Common myeloid progenitor, CD34-positive (primary cell): ENCODE results near the gene KIAA0319L.

Source experiments
- CTCF ChIA-PET: fragments of 350-600 bp; sonication (Branson Sonifier 250); formaldehyde crosslinking; loops from one replicate; lab custom pipeline; 2021; ENCODE audit warnings: antibody characterized with exemption; lab: Charles Lee
- POLR2A ChIA-PET: fragments of 350-600 bp; sonication (Branson Sonifier 250); formaldehyde crosslinking; loops from one replicate; lab custom pipeline; 2021; ENCODE audit warnings: antibody characterized with exemption; lab: Charles Lee
- DNase-seq, 3 donors: peaks; one replicate each; pipeline versions ENCODE4 v3.0.0 to v3.0.0-alpha.2; 2013
- H3K27ac ChIP-seq, 2 experiments: 1 replicate in 1 of 2; 2 replicates in 1 of 2; pipeline ENCODE4 v1.7.0; 2013; ENCODE audit warnings: inconsistent platforms in 2 of 2, low read length in 2 of 2, mild to moderate bottlenecking in 2 of 2, low read depth in 1 of 2, moderate library complexity in 1 of 2; ENCODE audit not compliant: severe bottlenecking in 2 of 2, insufficient read depth in 1 of 2, poor library complexity in 1 of 2
- H3K27me3 ChIP-seq, 5 experiments: replicated peaks in 2 of 5; 1 replicate in 3 of 5; 2 replicates in 2 of 5; pipeline versions ENCODE4 v1.6.1 to v1.7.0; 2013; ENCODE audit warnings: low read length in 4 of 5, mild to moderate bottlenecking in 2 of 5, moderate library complexity in 2 of 5, inconsistent platforms in 1 of 5; ENCODE audit not compliant: insufficient read depth in 5 of 5, control insufficient read depth in 4 of 5
- H3K36me3 ChIP-seq, 4 experiments: 1 replicate in 2 of 4; 2 replicates in 2 of 4; pipeline versions ENCODE4 v1.6.1 to v1.7.0; 2013; ENCODE audit warnings: low read length in 3 of 4, control low read depth in 1 of 4, mild to moderate bottlenecking in 1 of 4; ENCODE audit not compliant: control insufficient read depth in 4 of 4, insufficient read depth in 4 of 4
- H3K4me1 ChIP-seq, 4 experiments: 1 replicate in 3 of 4; 2 replicates in 1 of 4; pipeline versions ENCODE4 v1.6.1 to v1.7.1; 2013; ENCODE audit warnings: low read length in 3 of 4, mild to moderate bottlenecking in 3 of 4, control low read depth in 1 of 4, inconsistent platforms in 1 of 4, moderate library complexity in 1 of 4; ENCODE audit not compliant: control insufficient read depth in 4 of 4, insufficient read depth in 4 of 4; ENCODE audit errors: control extremely low read depth in 1 of 4
- H3K4me3 ChIP-seq, 7 experiments: 1 replicate in 4 of 7; 2 replicates in 3 of 7; pipeline versions ENCODE4 v1.5.1 to v1.7.0; 2013; ENCODE audit warnings: mild to moderate bottlenecking in 7 of 7, low read length in 6 of 7, moderate library complexity in 6 of 7, inconsistent platforms in 2 of 7, low read depth in 2 of 7, control low read depth in 1 of 7; ENCODE audit not compliant: insufficient read depth in 4 of 7, control insufficient read depth in 1 of 7; ENCODE audit errors: extremely low read depth in 1 of 7
- H3K9me3 ChIP-seq, 5 experiments: 1 replicate in 4 of 5; 2 replicates in 1 of 5; pipeline versions ENCODE4 v1.6.1 to v1.7.1; 2013; ENCODE audit warnings: low read length in 4 of 5, mild to moderate bottlenecking in 2 of 5, inconsistent platforms in 1 of 5, low read depth in 1 of 5, moderate library complexity in 1 of 5; ENCODE audit not compliant: control insufficient read depth in 4 of 5, insufficient read depth in 2 of 5; ENCODE audit errors: control extremely low read depth in 1 of 5
- WGBS: methylation state at CpG from one replicate; pipeline ENCODE4 v1.1.5; 2013; ENCODE audit not compliant: insufficient coverage; 5-methylcytosine and 5-hydroxymethylcytosine counted together

KIAA0319L gene

GRCh38 chr1:35572296-35572695 lies 15.1 kb upstream of the KIAA0319L start:
- no peak for DNase-seq
- peaks cover 0 to 16% (median 2%) of the 10 kb centered on the region in 4 experiments for H3K36me3 ChIP-seq
- no peak overlapping the region for H3K27ac ChIP-seq
- WGBS = 100% methylated on average over 2 of the region's 2 CpGs
- H3K4me3 ChIP-seq = no peak overlapping the region
- ChIA-PET POLR2A (no interaction called here), CTCF (interaction anchor here (0.8 to 5.6 kb wide), 10 partner anchors 10 to 165 kb away, joined by 3 to 43 read pairs (median 4); no protein-coding TSS in a partner anchor)
- peaks cover 0 to 6% (median 0%) of the 10 kb centered on the region in 5 experiments for H3K27me3 ChIP-seq
- H3K4me1 ChIP-seq = peaks cover 3 to 37% (median 32%) of the 10 kb centered on the region in 4 experiments
- H3K9me3 ChIP-seq = no peaks in the 10 kb centered on the region

GRCh38 chr1:35571263-35571662 lies 14.1 kb upstream of the KIAA0319L start:
- ChIA-PET POLR2A (no interaction called here), CTCF (interaction anchor here (0.6 to 5.6 kb wide), 8 partner anchors 11 to 893 kb away, joined by 3 to 43 read pairs (median 3); partner anchors contain the start of gene MRPS15)
- H3K9me3 ChIP-seq = no peaks in the 10 kb centered on the region
- no peak overlapping the region for H3K4me3 ChIP-seq
- H3K27ac ChIP-seq = no peak overlapping the region
- H3K4me1 ChIP-seq = peaks cover 3 to 28% (median 23%) of the 10 kb centered on the region in 4 experiments
- WGBS = 96% methylated on average over 5 of the region's 8 CpGs
- H3K36me3 ChIP-seq = peaks cover 0 to 26% (median 7%) of the 10 kb centered on the region in 4 experiments
- DNase-seq = no peak
- peaks cover 0 to 6% (median 0%) of the 10 kb centered on the region in 5 experiments for H3K27me3 ChIP-seq

GRCh38 chr1:35570589-35571137 lies 13.5 kb upstream of the KIAA0319L start:
- CTCF ChIA-PET = interaction anchor here (0.6 to 5.6 kb wide), 9 partner anchors 69 to 205 kb away, joined by 3 to 43 read pairs (median 3); no protein-coding TSS in a partner anchor
- Histone ChIP-seq H3K4me1 (peaks cover 3 to 22% (median 17%) of the 10 kb centered on the region in 4 experiments), H3K27me3 (peaks cover 0 to 6% (median 0%) of the 10 kb centered on the region in 5 experiments), H3K36me3 (peaks cover 0 to 31% (median 9%) of the 10 kb centered on the region in 4 experiments), H3K4me3 (no peak overlapping the region), H3K27ac (no peak overlapping the region), H3K9me3 (no peaks in the 10 kb centered on the region)
- DNase-seq = no peak
- POLR2A ChIA-PET = no interaction called here
- 98% methylated on average over 8 of the region's 10 CpGs for WGBS

GRCh38 chr1:35569936-35570335 lies 12.7 kb upstream of the KIAA0319L start:
- Histone ChIP-seq H3K4me1 (peaks cover 0 to 14% (median 10%) of the 10 kb centered on the region in 4 experiments), H3K4me3 (no peak overlapping the region), H3K9me3 (no peaks in the 10 kb centered on the region), H3K27ac (no peak overlapping the region), H3K36me3 (peaks cover 0 to 36% (median 9%) of the 10 kb centered on the region in 4 experiments), H3K27me3 (peaks cover 0 to 6% (median 0%) of the 10 kb centered on the region in 5 experiments)
- DNase-seq = no peak
- ChIA-PET POLR2A (no interaction called here), CTCF (interaction anchor here (0.8 to 5.6 kb wide), 7 partner anchors 70 to 199 kb away, joined by 3 to 43 read pairs (median 3); no protein-coding TSS in a partner anchor)
- 100% methylated on average over 1 of the region's 1 CpG for WGBS

GRCh38 chr1:35568975-35569395 lies 11.8 kb upstream of the KIAA0319L start:
- ChIA-PET POLR2A (no interaction called here), CTCF (interaction anchor here (0.8 to 5.9 kb wide), 25 partner anchors 9 to 226 kb away, joined by 3 to 97 read pairs (median 5); partner anchors contain the start of genes C1orf216, CLSPN and KIAA0319L)
- Histone ChIP-seq H3K4me3 (no peak overlapping the region), H3K27me3 (peaks cover 0 to 6% (median 0%) of the 10 kb centered on the region in 5 experiments), H3K9me3 (no peaks in the 10 kb centered on the region), H3K36me3 (peaks cover 0 to 45% (median 9%) of the 10 kb centered on the region in 4 experiments), H3K4me1 (peaks cover 0 to 11% (median 7%) of the 10 kb centered on the region in 4 experiments), H3K27ac (no peak overlapping the region)
- 33% methylated on average over 4 of the region's 4 CpGs for WGBS
- DNase-seq = peak; percentile 62 to 80 (median 70)

- Histone ChIP-seq H3K9me3 (no peaks in the 10 kb centered on the region), H3K4me3 (no peak overlapping the region), H3K27ac (no peak overlapping the region), H3K4me1 (peaks cover 0 to 13% (median 11%) of the 10 kb centered on the region in 4 experiments), H3K27me3 (no peaks in the 10 kb centered on the region), H3K36me3 (peaks cover 0 to 53% (median 10%) of the 10 kb centered on the region in 4 experiments)
- 94% methylated on average over 9 of the region's 9 CpGs for WGBS
- DNase-seq = no peak
- ChIA-PET POLR2A (no interaction called here), CTCF (interaction anchor here (0.8 to 5.9 kb wide), 22 partner anchors 8 to 227 kb away, joined by 3 to 97 read pairs (median 6); partner anchors contain the start of genes C1orf216 and KIAA0319L)
Measured at GRCh38 chr1:35567947-35568558, 10.8 kb upstream of the KIAA0319L start.
